HepG2 (cell line): ENCODE data around the gene TRIM61.

Source experiments
- RFX5 ChIP-seq: IDR thresholded peaks from 2 replicates; pipeline ENCODE4 v1.6.1; 2011; ENCODE audit warnings: low read depth, low read length, improper control_type of control experiment
- TF ChIP-seq, protein P1 (sequence below): sonication (generic); formaldehyde crosslinking; IDR thresholded peaks from 2 replicates; pipeline ENCODE4 v1.8.0; 2022; ENCODE audit warnings: missing genetic modification reagents, mild to moderate bottlenecking, moderate library complexity, borderline replicate concordance

DNA sequence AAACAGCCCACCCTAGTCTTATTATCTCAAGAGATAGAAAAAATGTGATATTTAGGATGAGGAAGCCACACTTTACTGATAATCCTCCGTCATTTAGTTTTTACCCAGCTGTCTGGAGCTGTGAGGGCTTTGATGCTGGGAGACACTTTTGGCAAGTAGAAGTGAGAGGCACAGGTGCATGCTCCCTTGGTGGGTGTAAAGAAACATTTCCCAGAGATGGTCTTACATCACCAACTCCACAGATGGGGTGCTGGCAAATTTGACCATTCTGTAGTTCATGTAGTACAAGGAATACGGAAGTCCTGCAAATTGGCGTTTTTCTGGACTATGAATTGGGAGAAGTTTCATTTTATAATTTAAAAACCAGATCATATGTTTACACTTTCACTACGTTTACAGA is 28.5 kb downstream of the TRIM61 start:
- TF ChIP-seq, protein P1, sequence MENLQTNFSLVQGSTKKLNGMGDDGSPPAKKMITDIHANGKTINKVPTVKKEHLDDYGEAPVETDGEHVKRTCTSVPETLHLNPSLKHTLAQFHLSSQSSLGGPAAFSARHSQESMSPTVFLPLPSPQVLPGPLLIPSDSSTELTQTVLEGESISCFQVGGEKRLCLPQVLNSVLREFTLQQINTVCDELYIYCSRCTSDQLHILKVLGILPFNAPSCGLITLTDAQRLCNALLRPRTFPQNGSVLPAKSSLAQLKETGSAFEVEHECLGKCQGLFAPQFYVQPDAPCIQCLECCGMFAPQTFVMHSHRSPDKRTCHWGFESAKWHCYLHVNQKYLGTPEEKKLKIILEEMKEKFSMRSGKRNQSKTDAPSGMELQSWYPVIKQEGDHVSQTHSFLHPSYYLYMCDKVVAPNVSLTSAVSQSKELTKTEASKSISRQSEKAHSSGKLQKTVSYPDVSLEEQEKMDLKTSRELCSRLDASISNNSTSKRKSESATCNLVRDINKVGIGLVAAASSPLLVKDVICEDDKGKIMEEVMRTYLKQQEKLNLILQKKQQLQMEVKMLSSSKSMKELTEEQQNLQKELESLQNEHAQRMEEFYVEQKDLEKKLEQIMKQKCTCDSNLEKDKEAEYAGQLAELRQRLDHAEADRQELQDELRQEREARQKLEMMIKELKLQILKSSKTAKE (CRISPR knock-in tag), result no peak
- no peak for TF ChIP-seq RFX5
